HG03095 (cell line): ENCODE data around the gene ADGRG2.

Source experiments
- ATAC-seq: cut with Tn5 transposase; IDR thresholded peaks from one replicate; pipeline ENCODE4 v1.9.1; 2021; ENCODE audit warnings: moderate library complexity; ENCODE audit not compliant: unreplicated experiment

Gene ADGRG2

GRCh38 chrX:18964026-18964425 is 158.2 kb downstream of the ADGRG2 start:
- ATAC-seq, result no peak

DNA sequence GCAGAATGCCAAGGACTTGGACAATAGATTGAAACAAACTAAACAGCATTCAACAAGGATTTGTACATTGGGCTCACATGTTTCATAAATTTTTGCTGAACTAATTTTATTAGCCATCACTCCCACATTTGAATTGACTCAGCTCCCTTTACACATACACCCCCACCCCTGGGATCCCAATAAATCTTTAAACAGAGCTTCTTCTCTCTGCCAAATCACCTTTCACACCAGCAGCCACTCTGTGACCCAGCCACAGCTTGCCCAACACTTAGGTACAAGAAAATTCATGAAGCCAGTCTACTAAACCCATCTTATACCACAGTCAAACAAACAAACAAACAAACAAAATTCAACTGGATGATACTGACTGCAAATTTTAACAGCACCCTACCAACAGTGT is 159.9 kb downstream of the ADGRG2 start:
- ATAC-seq, result no peak

- no peak for ATAC-seq
These were observed 160.6 kb downstream of the ADGRG2 start for GRCh38 chrX:18961686-18962085.

DNA sequence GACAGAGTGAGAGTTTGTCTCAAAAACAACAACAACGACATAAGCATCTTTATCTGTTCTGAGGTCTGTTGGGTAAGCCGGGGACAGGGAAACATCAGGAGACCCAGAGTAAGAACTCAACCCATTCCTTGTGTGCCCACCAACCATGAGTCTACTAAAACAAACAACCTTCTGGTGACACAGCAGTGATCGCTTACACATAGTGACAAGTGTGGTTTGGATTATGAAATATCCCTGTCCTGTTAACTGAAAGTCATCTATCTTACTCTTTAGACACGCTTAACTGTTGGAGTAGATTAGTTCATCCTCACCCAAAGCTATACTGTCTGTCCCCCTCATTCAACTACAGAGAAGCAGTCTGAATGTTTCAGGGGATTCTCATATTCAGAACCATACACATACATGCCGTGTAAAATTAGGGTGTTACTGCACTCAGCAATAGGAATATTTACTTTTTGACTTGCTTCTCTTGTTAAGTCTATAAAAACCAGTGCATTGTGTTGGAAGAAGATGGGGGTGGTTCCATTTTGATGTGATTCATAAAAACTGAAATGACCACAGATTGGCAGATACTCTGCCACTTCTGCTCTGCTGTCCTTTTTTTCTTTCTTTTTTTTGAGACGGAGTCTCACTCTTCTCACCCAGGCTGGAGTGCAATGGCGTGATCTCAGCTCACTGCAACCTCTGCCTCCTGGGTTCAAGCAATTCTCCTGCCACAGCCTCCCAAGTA is 165.8 kb downstream of the ADGRG2 start:
- ATAC-seq, result no peak

DNA sequence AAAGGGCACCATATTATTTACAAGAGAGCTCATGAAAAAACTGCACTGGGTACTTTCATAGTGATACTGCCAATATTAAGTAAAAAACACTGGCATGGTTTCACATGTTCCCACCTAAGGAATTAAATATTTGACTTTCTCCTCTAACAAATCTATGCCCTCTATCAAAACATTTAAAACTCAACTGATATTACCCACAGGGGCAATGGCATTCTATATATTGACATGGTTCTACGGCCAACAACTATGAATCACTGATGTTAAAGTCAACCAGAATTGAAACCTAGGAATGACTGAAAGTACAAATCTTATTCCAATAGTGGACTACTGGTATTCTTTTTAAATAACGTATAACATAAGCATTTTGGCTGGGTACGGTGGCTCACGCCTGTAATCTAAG is 166.6 kb downstream of the ADGRG2 start:
- ATAC-seq, result no peak

DNA sequence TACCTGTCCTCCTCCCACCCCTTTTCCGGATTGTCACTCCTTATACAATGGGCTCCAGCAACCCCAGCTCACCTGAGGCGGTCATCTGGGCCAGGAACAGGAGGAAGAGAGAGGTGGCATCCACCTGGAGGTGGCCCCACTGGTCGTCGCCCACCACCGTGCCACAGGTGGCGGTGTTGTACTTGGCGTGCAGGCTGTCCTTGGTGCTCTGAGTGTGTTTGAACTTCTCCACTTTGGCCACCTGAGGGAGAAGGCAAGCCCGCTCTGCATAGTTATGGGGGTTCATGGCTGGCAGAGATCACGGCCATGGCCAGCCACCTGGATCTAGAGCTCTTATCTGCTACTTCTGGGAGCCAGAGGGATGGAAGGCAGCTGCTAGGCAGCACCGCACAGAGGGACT is 171.2 kb downstream of the ADGRG2 start:
- no peak for ATAC-seq

- no peak for ATAC-seq
These were observed 172.3 kb downstream of the ADGRG2 start for GRCh38 chrX:18949944-18950301.

DNA sequence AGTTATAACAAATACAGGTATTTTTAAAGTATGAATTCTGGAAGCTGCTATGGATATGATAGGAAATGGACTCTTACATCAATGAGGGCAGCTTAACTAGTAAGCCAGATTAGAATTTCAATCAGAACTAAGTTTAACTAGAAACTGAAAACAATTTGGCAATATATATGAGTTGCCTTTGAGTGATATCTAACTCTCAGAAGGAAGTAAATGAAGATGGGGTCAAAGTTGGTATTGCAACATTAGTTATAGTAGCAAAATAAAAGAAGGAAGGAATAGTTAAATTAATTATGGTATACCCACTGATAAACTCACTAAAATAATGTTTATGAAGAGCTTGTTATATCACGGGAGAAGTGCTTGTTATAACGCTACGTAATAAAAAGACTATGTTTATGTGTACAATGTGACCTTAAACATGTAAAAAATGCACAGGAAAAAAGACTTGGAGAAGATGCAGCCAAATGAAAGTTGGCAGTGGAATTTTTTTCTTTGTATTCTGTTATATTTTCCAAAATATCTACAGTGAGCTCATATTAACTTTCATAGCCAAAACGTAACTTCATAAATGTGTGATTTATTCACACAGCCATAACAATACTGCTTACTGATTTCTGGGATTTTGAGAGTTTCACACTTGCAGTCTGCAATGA is 172.9 kb downstream of the ADGRG2 start:
- ATAC-seq, result no peak

- no peak for ATAC-seq
These were observed 175.7 kb downstream of the ADGRG2 start for GRCh38 chrX:18946611-18947010.

DNA sequence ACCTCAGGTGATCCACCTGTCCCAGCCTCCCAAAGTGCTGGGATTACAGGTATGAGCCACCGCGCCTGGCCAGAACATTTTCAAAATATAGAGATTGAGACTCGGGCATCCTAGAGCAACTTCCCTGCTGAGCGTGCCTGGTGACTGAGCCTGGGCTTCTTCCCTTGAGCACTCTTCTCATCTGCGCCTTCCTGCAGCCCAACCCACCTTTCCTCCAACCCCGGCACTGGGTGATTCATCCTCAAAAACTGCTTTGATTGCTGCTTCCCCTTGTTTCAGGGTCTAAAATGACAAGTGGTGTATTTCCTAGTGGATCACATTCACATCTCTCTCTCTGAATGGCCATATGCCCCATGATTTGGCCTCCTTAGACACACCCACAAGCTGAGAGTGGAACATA is 176.1 kb downstream of the ADGRG2 start:
- no peak for ATAC-seq

DNA sequence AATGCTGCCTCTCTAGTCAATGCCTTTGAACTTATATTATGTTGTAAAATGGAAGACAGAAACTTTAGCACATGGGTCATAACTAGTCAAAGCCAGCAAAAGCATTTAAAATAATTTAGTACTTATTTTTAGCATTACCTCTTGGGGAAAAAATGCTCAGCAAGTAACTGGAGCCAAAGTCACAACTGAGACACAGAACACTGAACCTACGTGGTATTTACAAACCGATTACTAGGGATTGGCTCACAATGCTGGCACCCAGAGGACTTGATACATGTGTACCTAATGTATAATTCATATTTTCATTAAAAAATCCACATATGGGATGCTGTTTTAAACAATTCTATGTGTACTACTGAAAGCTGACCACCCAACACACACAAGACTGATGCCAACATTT is 176.8 kb downstream of the ADGRG2 start:
- ATAC-seq, result no peak

DNA sequence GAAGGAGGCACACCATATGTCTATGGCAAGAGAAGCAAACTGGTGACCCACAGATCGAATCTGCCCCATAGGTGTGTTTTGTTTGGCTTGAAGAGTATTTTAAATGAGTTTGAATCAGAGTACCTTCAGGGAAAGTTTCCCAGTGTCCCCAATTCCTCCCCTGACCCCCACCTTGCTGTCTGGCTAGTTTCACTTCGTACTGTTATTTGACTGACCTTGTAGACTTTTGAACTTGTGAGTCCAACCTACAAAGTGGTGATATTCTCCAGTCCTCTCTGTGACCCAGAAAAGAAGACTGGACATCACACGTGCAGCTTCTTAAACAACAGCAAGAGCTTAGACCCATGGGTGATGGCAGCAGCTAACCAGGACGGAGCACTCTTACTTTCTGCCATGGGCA is 177.8 kb downstream of the ADGRG2 start:
- no peak for ATAC-seq

DNA sequence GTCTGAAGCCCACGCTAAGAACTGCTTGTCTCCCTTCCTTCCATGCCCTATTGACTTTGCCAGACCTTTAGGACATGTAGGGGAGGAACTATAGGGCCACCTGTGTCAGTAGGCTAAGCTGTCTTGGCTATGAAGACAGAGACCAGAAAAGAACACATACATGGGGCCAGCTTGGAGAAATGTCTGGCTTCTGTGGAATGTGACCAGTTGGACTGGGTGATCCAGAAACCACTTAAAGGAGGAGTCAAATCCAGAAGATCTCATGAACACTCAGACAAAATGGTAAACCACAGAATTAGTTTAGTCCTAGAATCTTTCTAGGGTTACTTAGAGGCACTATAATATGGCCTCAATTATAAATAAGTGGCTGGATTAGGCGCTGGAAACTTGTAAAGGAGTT is 180.4 kb downstream of the ADGRG2 start:
- ATAC-seq, result no peak
